ENCODE data around the gene MCC.

Gene MCC

DNA sequence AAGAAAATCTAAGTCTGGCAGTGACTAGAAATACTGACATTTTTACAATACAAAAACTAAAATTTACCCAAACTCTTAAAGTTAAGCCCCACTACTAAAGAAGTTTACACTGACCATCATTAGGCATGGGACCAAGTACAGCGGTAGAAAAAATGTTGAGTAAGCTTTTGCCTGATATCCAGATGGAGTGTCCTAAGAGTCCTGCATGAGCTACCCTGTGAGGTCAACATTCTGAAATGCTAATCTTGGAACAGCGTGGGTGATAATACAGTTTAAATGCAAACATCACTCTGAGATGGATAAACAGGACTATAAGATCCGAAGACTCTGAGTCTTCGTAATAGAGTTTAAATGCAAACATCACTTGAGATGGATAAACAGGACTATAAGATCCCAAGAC, 322.0 kb downstream of the MCC start:
- DNase-seq: no peak

GRCh38 chr5:113164021-113164420, 324.2 kb downstream of the MCC start:
- no peak for DNase-seq

DNA sequence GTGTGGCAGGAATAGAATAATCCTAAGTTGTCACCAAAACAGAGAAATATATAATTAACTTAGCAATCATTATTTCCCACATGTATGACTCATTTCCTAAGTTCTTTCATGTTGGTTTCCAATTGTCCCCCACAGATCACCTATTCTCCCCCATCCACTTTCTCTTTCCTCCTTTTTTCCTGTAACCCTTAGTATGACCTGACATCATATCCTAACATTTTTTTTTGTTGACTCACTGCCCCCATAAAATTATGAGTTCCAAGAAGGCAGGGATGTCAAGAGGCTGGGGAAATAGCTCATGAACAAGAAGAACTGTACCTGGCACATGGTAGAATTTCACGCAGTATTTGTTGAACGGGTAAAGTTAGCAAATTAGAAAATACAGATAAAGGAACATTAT, 324.9 kb downstream of the MCC start:
- DNase-seq: no peak

DNA sequence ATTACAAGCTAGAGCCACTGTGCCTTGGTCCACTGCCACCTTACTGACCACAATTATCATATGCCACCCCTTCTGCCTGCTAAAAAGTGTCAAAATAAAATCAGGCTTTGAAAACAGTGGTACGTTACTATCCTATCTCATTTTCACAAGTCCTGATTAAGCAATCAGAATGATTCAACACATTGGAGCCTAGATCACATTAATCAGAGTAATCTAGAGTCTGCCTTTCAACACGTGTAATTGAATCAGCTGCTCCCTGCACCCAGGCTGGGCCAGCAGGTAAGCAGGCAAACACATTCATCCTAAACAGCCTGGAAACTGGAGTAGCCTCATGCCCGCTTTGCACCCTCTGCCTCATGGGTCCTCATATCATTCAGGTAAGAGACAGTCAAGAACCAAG, 325.5 kb downstream of the MCC start:
- no peak for DNase-seq

- no peak for DNase-seq
Observed at GRCh38 chr5:113162208-113162607, 326.0 kb downstream of the MCC start.

- DNase-seq: no peak
Observed at GRCh38 chr5:113161806-113162205, 326.4 kb downstream of the MCC start.

GRCh38 chr5:113157886-113158285, 330.4 kb downstream of the MCC start:
- DNase-seq: no peak

DNA sequence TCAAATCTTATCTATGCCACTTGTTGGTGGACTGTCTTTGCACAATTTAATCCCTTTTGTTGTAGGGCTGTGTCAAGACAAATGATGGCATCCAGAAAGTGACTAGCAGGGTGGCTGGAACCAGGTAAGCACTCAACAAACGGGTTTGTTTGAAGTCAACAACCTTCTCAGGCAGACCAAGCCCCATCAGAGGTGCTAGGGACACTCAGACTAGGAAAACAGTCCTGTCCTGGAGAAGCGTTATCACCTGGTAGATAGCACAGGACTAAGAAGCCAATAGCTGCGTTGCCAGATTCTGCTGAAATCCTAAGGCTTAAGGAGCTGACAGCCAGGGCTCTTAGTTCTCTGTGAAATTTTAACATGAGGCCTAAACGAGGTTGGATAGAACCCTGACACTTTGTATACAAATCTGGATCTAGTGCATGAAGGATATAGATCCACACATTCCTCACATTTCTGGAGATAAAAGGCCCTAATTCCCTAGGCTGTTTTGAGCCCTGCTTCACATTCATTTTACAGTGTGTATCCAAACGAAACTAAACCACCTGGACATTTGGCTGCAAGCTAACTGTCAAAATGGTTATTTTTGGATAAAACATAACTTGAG, 331.9 kb downstream of the MCC start:
- no peak for DNase-seq

DNA sequence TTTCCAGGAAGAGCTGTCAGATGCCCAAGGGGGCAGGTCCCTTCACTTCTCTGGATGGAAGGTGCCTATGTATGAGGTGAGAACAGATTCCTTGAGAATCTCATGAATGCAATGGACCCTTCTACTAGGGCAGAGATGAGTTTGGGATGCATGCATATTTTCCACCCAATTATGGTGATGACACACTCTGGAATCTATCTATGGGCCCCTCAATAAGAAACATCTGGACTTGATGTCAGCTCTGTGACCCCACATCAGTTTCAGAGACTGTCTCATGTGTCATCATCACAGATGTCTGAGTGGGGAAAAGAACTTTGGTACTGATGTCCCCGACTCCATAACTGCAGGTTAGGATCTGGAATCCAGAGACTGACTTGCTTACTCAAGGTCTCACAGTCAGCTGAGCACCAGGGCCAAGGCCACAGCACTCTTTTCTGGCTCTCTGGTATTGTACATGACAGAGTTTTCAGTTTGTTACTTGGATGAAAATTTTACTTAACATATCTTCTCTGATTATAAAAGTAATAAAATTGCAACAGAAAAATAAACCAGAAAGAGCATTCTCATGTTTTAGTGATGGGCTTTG, 334.6 kb downstream of the MCC start:
- no peak for DNase-seq

GRCh38 chr5:113152380-113152740, 335.9 kb downstream of the MCC start:
- DNase-seq: no peak

GRCh38 chr5:113151641-113152379, 336.4 kb downstream of the MCC start:
- no peak for DNase-seq

GRCh38 chr5:113150821-113151220, 337.4 kb downstream of the MCC start:
- no peak for DNase-seq

- no peak for DNase-seq
Observed at GRCh38 chr5:113150221-113150620, 338.0 kb downstream of the MCC start.

GRCh38 chr5:113147537-113147936, 340.7 kb downstream of the MCC start:
- no peak for DNase-seq

GRCh38 chr5:113147101-113147508, 341.1 kb downstream of the MCC start:
- DNase-seq: no peak

- DNase-seq: no peak
Observed at GRCh38 chr5:113145757-113146387, 342.4 kb downstream of the MCC start.

GRCh38 chr5:113142186-113142585, 346.1 kb downstream of the MCC start:
- DNase-seq: no peak

DNA sequence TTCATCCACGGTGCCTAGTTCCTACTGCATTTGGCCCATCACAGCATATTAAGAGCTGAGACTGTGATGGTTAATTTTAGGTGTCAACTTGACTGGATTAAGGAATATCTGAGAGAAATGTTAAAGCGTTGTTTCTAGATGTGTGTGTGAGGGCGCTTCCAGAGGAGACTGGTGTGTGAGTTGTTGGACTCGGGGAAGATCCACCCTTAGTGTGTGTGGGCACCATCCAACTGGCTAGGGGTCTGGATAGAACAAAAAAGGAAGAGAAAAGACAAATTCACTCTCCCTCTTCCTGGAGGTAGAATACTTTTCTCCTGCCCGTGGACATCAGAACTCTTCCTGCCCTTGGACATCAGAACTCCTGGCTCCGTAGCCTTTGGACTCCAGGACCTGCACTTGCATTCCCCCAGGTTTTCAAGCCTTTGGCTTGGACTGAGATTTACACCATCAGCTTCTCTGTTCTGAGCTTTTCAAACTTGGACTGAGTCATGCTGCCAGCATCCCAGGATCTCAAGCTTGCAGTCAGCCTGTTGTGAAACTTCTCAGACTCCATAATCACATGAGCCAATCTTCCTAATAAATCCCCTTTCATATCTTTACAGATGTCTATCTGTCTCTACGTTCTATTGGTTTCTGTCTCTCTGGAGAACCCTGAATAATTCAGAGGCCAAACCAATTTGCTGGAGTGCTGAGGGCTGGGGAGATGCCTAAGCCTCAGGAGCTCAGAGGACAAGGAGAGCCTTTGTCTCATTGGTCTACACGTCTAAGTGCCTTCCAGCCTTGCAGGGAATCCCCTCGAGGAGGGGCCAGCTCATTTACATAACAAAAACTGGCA, 347.2 kb downstream of the MCC start:
- no peak for DNase-seq

DNA sequence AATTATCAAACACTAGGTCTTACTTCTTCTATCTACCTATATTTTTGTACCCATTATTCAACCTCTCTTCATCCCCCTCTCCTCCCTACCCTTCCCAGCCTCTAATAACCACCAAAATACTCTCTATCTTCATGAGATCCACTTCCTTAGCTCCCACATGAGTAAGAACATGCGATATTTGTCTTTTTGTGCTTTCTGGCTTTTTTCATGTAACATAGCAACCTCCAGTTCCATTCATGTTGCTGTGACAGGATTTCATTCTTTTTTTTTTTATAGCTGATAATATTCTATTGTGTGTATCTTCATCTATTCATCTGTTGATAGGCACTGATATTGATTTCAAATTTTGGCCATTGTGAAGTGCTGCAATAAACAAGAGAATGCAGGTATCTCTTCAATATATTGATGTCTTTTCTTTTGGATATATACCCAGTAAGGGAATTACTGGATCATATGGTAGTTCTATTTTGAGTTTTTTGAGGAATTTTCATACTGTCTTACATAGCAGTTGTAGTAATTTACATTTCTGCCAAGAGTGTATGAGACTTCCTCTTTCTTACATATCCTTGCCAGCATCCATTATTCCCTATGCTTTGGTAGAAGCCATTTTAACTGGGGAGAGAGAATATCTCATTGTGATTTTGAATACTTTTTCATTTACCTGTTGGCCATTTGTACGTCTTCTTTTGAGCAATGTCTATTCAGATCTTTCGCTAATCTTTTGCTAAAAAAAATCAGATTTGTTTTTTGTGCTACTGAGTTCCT, 354.9 kb downstream of the MCC start:
- DNase-seq: no peak

DNA sequence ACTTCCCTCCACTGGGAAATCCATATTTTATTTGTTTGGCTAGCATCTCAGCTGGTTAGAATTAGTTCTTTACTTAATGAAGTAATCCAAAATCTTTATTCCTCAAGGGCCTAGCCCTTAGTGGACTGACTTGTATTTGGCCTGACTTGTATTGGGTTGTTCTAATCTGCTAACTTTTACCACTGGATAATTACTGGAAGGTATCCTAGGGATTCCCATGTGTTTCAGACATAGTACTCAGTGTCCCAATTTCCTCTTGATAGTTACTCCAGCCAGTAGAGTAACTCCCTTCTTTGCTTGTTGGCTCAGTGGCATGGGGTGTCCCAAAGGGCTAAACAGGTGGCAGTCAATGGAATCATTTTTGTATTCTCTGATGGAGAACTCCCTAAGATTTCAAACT, 355.7 kb downstream of the MCC start:
- DNase-seq: no peak

DNA sequence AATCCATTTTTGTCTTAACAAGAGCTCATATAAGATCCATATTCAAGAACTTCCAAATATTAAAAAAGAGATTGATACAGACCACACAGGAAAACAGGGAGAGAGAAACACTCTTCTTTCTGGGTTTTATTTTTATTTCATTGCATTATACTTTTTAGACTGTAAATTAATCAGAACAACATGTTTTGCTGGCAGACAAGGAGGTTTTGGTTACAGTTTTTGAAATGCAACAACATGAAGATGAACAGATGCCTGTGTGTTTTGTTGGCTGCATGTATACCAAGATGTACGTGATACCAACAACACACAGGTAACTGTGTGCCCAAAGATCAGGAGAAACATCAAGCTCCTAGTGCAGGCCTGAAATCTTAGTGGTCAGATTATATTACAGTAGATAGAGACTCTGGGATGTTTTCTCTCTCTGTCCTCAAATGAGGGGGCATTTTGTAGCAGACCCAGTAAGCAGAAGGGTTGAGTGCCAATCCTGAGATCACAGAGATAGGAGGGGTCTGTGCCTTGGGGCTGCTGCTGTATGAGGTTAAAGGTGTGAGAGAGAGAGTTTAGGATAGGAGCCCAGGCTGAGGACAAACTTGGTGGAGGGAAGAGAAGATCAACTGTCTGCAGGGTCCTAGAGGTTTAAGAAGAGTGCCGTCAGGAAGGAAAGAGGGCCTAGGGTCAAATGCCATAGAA, 359.5 kb downstream of the MCC start:
- DNase-seq: no peak

GRCh38 chr5:113128082-113128481, 360.2 kb downstream of the MCC start:
- no peak for DNase-seq

Measured in RPMI8226 (cell line).